ENCODE measurements around the gene OR2A1. TPM values are rescaled to one million over a fixed set of nuclear protein-coding genes. Genes with fewer than 3 reads are reported as not detected.
"Not testable (repeated sequence)": the region's sequence is repeated elsewhere in the genome, so short reads cannot be mapped to it uniquely, and the experiment has no call there.

The OR2A1 gene
- not detected in 2 replicates for polyA plus RNA-seq (2014; cell fraction: cytosol; rRNA removed)
- polyA plus RNA-seq (2014; cell fraction: nucleus; rRNA removed), result not detected in 2 replicates

DNA sequence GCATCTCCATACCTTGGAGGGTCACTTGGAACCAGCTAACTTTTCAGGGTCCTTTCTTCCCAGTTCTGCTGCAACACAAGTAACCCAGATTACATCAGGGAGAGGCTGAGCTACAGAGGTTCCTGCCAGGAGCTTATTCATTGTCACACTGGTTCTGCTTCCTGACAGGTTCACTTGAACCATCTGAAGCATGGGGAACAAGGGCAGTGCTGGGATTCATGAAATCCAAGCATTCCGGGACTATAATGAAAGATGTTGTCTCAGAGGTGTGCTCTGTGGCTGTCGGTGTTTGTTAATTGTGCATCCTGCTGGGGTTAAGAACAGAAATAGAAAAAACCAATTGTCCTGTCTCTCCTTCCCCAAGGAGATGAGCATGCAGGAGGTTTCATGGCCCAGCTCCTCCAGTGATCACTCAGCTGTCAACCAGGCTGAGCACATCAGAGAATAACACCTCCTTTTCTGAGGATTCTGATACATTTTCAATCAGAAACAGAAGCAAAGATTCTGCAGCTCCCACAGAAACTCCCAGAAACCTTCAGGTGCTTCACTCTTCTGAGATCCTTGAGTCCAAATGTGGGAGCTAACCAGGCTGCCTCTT, at the start of gene OR2A1:
Gene OR2A1 (plus strand): TSS at position 548 of the 598 bp plus-strand sequence. CDS start 5,706 bp downstream, outside the sequence.
- DNase-seq (ENCODE audit: low spot score), result not testable (repeated sequence)

DNA sequence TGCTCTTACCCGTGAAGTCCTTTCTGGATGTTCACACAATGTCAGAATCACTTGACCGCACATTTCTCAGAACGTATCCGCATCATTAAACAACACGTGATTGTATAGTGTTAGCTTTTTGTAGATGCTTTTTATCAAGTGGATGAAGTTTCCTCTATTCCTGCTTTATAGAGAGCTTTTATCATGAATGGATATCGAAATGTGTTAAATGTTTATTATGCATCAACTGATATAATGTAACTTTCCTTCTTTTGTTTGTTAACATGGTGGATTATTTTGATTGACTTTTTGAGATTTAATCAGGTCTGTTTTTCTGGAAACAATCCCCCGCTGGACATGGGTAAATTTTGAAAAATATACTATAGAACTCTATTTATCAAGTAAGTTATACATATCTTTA, 47.5 kb upstream of the OR2A1 start, which contains the start of gene OR2A7:
Gene OR2A7 (minus strand): TSS at position 101 of the 400 bp plus-strand sequence. CDS start 5,164 bp downstream, outside the sequence.
- not testable (repeated sequence) for DNase-seq (ENCODE audit: low spot score)

GRCh38 chr7:144269188-144269587, 43.0 kb upstream of the OR2A1 start, which contains the start of gene CTAGE8:
CTAGE8 (minus strand) TSS chr7:144269288; CDS start chr7:144269250, 38 bp downstream.
- DNase-seq (ENCODE audit: low spot score), result not testable (repeated sequence)

- DNase-seq (ENCODE audit: low spot score), result not testable (repeated sequence)
Measured at GRCh38 chr7:144275281-144275680, 36.9 kb upstream of the OR2A1 start.

DNA sequence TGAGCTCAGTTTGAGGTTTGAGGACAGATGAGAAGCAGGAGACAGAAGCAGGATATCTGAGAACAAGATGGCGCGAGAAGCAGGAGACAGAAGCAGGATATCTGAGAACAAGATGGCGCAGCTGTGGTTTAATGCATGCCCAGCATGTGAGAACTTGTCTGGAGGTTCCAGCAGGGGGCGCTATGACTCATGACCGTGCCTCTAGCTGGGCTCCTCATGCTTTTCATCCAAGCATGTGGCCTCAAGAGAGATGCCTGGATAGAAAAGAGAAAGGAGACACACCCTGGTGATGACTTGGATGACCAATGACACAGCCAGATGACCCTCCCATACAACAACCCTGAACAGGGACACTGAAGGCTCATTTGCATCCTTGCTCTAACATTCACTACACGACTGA, 32.2 kb upstream of the OR2A1 start:
- not testable (repeated sequence) for DNase-seq (ENCODE audit: low spot score)

- DNase-seq (ENCODE audit: low spot score), result not testable (repeated sequence)
Measured at GRCh38 chr7:144281981-144282380, 30.2 kb upstream of the OR2A1 start.

DNA sequence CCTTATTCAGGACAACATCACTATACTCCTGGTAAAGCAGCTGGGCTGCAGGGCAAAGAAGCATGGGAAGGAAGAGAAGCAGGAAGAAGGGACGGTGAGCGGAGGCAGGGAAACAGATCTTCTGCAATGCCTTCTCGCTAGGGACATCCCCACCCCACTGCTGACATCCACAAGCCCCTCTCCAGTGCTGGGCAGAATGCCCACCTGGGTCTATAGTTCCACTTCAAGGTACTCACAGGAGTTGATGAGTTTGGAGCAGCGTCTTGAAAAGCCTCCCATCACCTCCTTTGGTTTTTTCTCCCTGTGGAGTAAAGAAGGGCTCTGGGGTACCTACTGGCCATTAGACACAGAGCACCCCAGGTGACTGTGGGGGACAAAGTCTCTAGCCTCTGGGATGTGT, 29.7 kb upstream of the OR2A1 start:
- DNase-seq (ENCODE audit: low spot score), result not testable (repeated sequence)

DNA sequence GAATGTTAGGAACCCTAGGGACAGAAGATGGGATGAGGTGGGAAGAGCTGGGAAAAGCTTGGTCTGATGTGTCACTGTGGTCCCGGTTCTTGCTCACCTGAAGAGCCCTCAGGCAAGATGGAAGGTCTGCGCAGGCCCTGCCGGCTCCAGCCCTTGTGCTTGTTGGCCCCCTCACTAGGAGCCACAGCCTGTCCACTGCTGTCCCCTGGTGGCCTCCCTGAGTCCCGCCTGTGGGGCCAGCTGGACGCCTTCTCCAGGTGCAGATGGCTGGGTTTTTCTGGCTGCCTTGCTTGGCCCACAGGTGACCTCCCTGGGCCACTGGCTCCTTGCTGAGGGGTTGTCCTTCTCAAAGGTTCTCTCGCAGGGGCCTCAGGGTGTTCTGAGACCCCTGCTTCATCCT, 28.5 kb upstream of the OR2A1 start:
- DNase-seq (ENCODE audit: low spot score), result not testable (repeated sequence)

GRCh38 chr7:144287171-144287784, 24.9 kb upstream of the OR2A1 start:
- not testable (repeated sequence) for DNase-seq (ENCODE audit: low spot score)

GRCh38 chr7:144291607-144292006, 20.6 kb upstream of the OR2A1 start:
- peak; percentile 0 for DNase-seq (ENCODE audit: low spot score)

- DNase-seq (ENCODE audit: low spot score), result not testable (repeated sequence)
Measured at GRCh38 chr7:144292384-144293161, 19.6 kb upstream of the OR2A1 start.

GRCh38 chr7:144293794-144294499, 18.3 kb upstream of the OR2A1 start:
- DNase-seq (ENCODE audit: low spot score), result not testable (repeated sequence)

DNA sequence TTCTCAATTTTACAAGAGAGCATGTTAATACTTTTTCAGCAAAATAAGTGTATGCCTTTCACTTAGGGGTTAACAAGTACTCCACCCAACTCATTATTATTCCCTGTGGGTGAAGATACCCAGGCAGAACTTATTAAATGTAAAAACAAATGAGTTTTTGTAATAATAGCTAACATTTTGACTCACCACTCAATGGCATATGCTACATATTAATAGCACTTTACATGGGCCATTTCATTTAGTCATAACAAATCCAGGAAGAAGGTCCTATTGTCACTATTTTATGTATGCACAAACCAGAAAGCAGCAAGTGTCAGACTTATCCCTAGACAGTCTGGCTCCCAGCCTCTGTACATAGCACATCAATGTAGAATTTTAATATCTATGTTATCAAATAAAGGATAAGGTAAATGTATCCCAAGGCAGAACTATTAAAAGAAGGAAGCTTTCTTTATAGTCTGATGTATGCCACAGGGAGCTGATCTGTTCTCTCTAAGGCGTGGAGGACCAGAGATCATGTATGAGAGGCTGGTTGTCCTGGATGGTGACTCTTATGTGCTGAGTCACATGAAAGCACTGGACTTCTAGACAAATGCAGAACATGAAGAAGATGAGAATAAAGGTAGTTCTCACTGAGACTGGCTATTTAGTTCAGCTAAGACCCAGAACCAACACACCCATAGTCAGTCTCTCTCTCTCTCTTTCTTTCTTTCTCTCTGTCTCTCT, 9.5 kb upstream of the OR2A1 start:
- DNase-seq (ENCODE audit: low spot score), result not testable (repeated sequence)

DNA sequence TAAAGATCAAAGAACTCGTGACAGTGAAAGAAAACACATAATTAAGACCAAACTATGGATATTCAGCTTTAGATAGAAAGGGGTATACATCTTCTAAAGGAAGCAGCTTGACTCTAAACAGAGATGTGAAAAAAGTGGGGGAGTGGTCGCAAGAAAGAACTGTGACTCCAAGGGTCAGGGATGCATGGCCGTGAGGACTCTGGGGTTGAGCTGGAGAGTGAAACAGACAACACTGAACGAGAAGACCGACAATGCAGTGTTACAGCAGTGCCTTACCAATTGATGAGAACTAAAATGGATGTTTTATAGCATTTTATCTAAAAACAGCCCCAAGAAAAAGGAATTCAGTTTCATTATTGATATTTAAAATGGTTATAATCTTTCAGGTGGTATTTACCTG, 8.6 kb upstream of the OR2A1 start:
- not testable (repeated sequence) for DNase-seq (ENCODE audit: low spot score)

DNA sequence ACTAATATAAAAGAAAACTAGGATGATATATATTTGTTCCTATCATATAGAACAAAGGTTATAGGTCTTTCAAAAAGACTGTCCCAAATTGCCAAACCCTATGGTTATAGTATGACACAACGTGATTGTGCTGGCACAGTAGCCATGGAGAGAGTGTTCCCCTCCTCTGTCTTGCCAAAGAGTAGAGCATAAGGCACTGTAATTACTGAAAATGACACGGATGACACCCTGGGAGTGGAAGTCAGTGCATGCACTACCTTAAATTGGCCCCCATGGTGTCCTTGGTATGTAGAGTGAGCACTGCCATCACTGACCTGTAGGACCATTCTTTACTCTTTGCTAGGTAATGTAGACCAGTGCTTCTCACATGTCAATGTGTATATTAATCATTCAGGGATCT, 7.1 kb upstream of the OR2A1 start:
- not testable (repeated sequence) for DNase-seq (ENCODE audit: low spot score)

- DNase-seq (ENCODE audit: low spot score), result not testable (repeated sequence)
Measured at GRCh38 chr7:144309702-144310101, 2.5 kb upstream of the OR2A1 start.

DNA sequence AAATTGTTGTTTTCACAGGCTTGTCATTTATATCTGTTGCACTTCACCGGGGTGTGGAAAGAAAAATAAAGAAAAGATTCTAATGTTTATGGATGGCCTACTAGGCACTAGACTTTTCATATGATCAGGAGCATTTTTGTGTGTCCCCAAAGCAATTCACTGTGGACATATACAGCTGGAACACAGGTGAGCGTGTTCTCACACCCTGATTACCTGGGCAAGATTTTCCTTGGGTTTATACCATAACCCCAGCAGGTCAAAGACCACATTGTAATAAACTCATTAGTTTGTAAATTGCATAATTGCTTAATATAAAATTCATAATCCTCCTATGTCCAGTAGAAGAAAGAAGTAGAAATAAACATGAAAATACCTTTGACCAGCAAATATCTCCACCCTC, 1.0 kb upstream of the OR2A1 start:
- not testable (repeated sequence) for DNase-seq (ENCODE audit: low spot score)

DNA sequence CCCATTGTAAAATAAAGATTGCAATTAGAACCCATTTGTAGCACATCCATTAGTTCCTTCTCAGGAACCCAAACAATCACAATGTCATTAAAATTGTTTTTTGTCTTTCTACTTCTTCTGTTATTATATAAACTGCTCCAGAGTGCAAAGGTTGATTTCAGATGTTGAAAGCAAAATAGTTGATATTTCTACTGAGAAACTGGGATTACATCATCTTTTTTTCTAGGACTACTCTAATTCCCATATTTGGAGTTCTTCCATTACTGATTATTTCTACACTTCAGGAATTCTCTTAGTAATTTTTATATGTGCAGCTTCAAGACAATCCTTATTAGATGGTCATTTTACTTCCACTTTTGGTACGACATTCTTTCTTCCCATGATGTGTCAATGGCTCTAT, 5.3 kb downstream of the OR2A1 start:
- DNase-seq (ENCODE audit: low spot score), result not testable (repeated sequence)

- not testable (repeated sequence) for DNase-seq (ENCODE audit: low spot score)
Measured at GRCh38 chr7:144319547-144319946, 7.3 kb downstream of the OR2A1 start.

- not testable (repeated sequence) for DNase-seq (ENCODE audit: low spot score)
Measured at GRCh38 chr7:144321677-144322206, 9.5 kb downstream of the OR2A1 start.

Data from SK-N-DZ (cell line).